ENCODE data around the gene TMEM229B.

Gene TMEM229B

DNA sequence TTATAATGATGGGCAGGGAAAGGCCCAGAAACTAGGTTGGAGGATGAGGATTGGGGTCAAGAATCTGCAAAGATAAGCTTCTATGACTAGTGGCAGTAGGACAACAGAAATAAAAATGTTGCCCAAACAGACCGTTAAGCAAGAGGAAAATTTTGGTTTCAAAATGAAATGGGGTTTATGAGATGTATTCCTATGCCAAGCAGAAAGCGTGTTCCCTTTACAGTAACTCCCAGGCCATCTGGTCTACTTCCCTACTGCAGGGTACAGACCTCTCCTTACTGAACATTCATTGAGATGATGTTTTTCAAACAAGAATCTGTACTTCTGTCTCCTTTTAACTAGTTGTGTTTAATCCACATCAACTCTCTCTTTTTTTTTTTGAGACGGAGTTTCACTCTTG lies 20.4 kb upstream of the TMEM229B start:
- TF ChIP-seq POLR2A (IDR thresholded peaks at IDR 0.05; ENCODE audit: low read depth, low read length), result no peak
- no peak for DNase-seq (ENCODE audit: insufficient read length, low spot score)
- no peak for FAIRE-seq

DNA sequence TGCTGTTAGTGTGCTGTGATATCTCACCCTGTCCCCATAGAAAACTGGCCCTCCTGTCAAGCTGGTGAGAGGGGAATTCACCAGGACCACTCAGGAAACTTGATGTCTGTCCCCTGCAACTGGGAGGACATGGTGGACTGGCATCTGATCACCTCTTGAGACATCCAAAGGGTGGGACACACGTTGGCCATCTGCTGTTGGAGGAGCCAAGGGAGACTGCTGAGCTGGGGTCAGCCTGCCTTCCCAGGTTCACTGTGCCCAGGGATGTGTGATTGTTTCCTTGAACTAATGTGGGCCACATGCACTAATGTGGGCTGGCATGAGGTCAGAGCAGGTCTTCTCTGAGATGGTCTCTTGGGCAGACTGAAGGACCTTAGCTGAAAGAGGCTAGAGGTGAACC lies 16.7 kb upstream of the TMEM229B start:
- DNase-seq (ENCODE audit: insufficient read length, low spot score) (no peak), FAIRE-seq (no peak)
- no peak for TF ChIP-seq POLR2A (IDR thresholded peaks at IDR 0.05; ENCODE audit: low read depth, low read length)

DNA sequence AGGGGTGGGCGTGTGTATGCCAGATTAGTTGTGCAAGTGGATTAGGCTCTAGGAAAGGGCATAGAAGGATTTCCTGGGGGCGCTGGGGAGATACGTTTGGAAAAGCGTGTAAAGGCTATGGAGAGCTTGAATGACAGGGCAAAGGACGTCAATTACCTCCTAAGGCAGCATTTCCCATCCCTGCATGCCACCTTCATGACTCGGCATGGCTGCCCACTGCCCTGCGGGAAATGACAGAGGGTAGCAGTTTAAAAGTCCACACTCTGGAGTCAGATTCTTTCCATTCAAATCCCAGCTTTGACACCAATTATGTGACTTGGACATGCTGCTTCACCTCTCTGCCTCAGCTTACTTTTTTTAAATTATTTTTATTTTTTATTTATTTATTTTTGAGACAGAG lies 14.8 kb upstream of the TMEM229B start:
- DNase-seq (ENCODE audit: insufficient read length, low spot score) (no peak), FAIRE-seq (no peak)
- no peak for TF ChIP-seq POLR2A (IDR thresholded peaks at IDR 0.05; ENCODE audit: low read depth, low read length)

DNA sequence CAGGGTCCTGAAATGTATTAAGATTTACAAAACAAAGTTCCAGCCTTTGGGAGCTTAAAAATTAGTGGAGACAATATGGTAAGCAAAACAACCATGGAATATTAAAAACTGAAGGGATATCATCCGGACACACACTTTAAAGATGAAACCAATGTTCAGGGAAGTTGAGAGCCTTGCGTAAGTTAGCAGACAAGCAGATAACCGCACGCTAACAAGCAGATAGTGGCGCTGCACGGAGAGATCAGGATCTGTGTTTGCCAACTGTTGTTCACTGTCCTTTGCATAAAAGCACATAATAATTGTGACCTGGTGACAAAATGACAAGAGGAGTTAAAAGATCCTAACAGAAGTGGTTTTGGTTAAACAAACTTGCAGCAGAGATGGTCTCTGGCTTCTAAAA lies 14.3 kb upstream of the TMEM229B start:
- FAIRE-seq (no peak), DNase-seq (ENCODE audit: insufficient read length, low spot score) (no peak)
- TF ChIP-seq POLR2A (IDR thresholded peaks at IDR 0.05; ENCODE audit: low read depth, low read length), result no peak

- FAIRE-seq, result no peak
These were observed 13.1 kb upstream of the TMEM229B start for GRCh38 chr14:67501670-67502069.

DNA sequence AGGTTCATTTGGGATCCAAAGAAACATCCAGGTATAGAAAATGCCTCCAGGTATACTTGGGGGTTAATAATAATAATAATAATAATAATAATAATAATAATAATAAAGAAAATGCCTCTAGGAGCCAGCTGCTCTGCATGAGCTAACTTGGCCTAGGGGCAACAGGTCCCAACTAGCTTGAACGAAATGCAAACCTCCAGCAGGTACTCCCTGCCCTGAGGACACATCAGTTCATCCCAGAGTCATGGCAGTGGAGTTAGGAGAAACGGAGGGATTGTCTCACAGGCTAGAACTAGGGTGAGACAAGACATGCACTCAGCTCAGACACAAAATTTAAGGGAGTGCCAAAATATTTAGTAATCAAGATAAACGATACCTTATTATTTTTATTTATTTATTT lies 12.5 kb upstream of the TMEM229B start:
- no peak for FAIRE-seq
- DNase-seq (ENCODE audit: insufficient read length, low spot score), result no peak
- TF ChIP-seq POLR2A (IDR thresholded peaks at IDR 0.05; ENCODE audit: low read depth, low read length), result no peak

More at GRCh38 chr14:67501670-67502069, 13.1 kb upstream of the TMEM229B start:
- no peak for DNase-seq (ENCODE audit: insufficient read length, low spot score)
- TF ChIP-seq POLR2A (IDR thresholded peaks at IDR 0.05; ENCODE audit: low read depth, low read length), result no peak

DNA sequence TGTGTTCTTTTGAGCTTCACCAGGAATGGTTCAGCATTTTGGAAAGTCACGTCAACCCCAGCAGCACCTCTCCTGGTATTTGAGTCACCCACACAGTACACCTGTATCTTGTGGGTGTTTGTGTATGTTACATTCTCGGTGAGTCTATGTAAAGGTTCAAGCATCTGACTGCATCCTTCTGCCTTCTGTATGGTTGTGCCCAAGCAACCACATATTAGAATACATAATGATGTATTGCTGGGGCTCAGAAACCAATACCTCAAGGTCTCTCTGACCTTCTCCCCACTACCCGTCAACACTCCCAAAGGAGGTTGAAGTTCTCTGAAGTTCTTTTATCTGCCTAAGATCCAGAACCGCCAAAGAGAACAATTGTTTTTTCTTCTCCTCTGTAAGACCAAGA lies 9.2 kb upstream of the TMEM229B start:
- DNase-seq (ENCODE audit: insufficient read length, low spot score) (no peak), FAIRE-seq (no peak)
- no peak for TF ChIP-seq POLR2A (IDR thresholded peaks at IDR 0.05; ENCODE audit: low read depth, low read length)

DNA sequence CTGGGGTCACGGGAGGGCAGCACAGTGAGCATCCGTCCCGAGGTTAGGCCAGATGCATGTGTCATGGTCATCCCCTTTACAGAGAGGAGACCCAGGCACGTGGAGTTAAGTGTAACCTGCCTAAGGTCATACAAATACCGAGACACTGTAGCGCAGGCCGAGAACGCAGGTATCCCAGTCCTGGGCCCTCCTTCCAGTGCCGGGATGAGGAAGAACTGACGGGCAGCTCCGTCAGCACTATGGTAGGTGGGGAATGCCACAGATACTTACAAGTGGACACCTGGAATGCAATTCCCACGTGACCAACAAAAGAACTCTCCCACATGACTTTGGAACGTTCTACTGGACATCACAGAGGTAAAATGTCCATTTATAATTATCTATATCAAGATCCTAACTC lies 8.7 kb upstream of the TMEM229B start:
- DNase-seq (ENCODE audit: insufficient read length, low spot score) (no peak), FAIRE-seq (no peak)

GRCh38 chr14:67495827-67496226 lies 7.3 kb upstream of the TMEM229B start:
- no peak for TF ChIP-seq POLR2A (IDR thresholded peaks at IDR 0.05; ENCODE audit: low read depth, low read length)
- no peak for FAIRE-seq

More for the DNA sequence above, 8.7 kb upstream of the TMEM229B start:
- TF ChIP-seq POLR2A (IDR thresholded peaks at IDR 0.05; ENCODE audit: low read depth, low read length), result no peak

GRCh38 chr14:67493092-67493717 lies 4.7 kb upstream of the TMEM229B start:
- no peak for FAIRE-seq
- TF ChIP-seq POLR2A (IDR thresholded peaks at IDR 0.05; ENCODE audit: low read depth, low read length), result no peak
- DNase-seq (ENCODE audit: insufficient read length, low spot score), result no peak

More at GRCh38 chr14:67495827-67496226, 7.3 kb upstream of the TMEM229B start:
- no peak for DNase-seq (ENCODE audit: insufficient read length, low spot score)

GRCh38 chr14:67492538-67492937 lies 4.0 kb upstream of the TMEM229B start:
- TF ChIP-seq POLR2A (IDR thresholded peaks at IDR 0.05; ENCODE audit: low read depth, low read length), result no peak
- no peak for FAIRE-seq
- no peak for DNase-seq (ENCODE audit: insufficient read length, low spot score)

DNA sequence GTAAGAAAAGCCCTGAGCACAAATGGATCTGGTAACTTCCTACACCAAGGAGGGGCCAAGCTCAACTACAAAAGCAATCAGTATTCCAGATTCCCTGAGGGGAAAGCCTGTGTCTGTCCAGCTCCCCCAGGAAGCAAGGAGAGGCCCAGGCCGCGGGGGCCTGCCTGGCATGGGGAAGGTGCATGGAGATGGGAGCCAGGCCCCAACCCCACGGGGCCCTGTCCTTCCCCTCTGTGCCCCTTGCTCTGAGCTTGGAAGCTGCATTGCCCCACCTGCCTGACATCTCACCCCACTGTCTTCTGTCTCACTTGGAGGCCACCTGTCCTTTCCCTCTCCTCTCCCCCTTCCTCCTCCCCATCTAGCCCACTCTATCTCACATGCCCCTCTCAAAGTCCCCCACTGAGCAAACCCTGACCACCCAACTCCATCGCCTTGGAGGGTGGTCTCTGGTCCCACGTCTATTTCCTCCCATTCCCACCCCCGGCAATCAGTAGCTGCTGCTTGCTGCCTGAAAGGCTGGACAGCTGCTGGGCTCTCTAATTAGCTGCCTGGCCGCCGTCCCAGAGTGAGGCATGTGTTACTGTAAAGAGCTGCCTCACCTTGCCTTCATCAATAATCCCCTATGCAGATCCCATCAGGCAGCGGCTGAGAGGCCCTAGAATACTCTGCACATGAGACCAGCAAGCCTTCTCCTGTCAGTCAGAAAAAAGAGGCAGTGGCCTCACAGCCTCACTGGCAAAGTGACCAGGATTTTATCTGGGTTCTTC lies 3.4 kb upstream of the TMEM229B start:
- no peak for TF ChIP-seq POLR2A (IDR thresholded peaks at IDR 0.05; ENCODE audit: low read depth, low read length)
- FAIRE-seq (no peak), DNase-seq (ENCODE audit: insufficient read length, low spot score) (no peak)

DNA sequence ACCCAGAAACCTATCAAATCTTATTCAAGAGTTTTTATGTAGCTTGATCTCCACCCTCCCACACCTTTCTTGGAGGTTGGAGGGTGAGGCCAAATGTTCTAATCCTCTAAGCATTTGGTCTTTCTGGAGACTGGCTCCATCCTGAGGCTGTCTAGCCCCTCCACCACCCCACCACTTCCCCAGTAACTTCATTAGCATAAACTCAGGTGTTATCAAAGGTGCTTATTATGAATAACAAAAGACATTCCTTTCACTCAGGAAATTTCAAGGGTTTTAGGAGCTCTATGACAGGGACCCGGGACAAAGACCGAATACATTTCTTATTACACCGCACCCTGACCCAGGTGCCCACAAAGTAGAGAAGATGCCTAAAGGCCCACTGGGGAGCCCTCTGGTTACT lies 2.8 kb upstream of the TMEM229B start:
- FAIRE-seq (no peak), DNase-seq (ENCODE audit: insufficient read length, low spot score) (no peak)
- no peak for TF ChIP-seq POLR2A (IDR thresholded peaks at IDR 0.05; ENCODE audit: low read depth, low read length)

- no peak for FAIRE-seq
- TF ChIP-seq POLR2A (IDR thresholded peaks at IDR 0.05; ENCODE audit: low read depth, low read length), result no peak
- DNase-seq (ENCODE audit: insufficient read length, low spot score), result no peak
These were observed 1.7 kb upstream of the TMEM229B start for GRCh38 chr14:67490196-67490595.

DNA sequence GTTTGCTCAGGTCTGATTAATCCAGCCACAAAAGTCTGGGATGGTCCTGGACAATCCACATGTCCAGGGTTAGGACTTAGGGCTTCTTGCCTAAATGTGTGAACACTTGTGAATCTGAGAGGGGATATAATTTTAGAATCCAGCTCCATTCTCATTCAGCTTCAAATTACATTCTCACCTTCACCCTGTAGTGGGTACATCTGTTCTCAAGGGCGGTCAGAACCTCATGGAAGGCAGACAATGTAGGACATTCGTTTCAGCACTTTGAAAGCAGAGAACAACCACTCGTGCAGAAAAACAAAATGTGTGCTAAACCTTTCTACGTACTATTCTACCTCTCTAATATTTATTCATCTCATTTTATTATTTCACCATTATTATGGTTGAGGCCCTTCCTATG lies 1.2 kb downstream of the TMEM229B start:
- TF ChIP-seq POLR2A (IDR thresholded peaks at IDR 0.05; ENCODE audit: low read depth, low read length), result no peak

More for the DNA sequence above, 1.2 kb downstream of the TMEM229B start:
- DNase-seq (ENCODE audit: insufficient read length, low spot score) (no peak), FAIRE-seq (no peak)
